BE2C (cell line): ENCODE results near the gene THOC6.

Source experiments
- DNase-seq: peaks from one replicate; pipeline ENCODE4 v3.0.0-alpha.2; 2020
- H3K27me3 ChIP-seq: fragments of 250-450 bp; sonication (Bioruptor Pico); 2 replicates; pipeline ENCODE4 v1.5.1; 2020; ENCODE audit warnings: mild to moderate bottlenecking
- H3K36me3 ChIP-seq: fragments of 250-450 bp; sonication (Bioruptor Pico); 2 replicates; pipeline ENCODE4 v1.5.1; 2020; ENCODE audit warnings: mild to moderate bottlenecking
- H3K4me1 ChIP-seq: fragments of 250-450 bp; sonication (Bioruptor Pico); 2 replicates; pipeline ENCODE4 v1.5.1; 2020
- H3K4me3 ChIP-seq: 2 replicates; pipeline ENCODE4 v1.5.1; 2011; ENCODE audit warnings: low read depth, low read length
- H3K9me3 ChIP-seq: fragments of 250-450 bp; sonication (Bioruptor Pico); 2 replicates; pipeline ENCODE4 v1.5.1; 2020
- CTCF ChIP-seq: IDR thresholded peaks from 2 replicates; pipeline ENCODE4 v1.5.1; 2012; ENCODE audit warnings: mild to moderate bottlenecking, low read depth, low read length

Gene THOC6

GRCh38 chr16:3012246-3012645, 11.6 kb upstream of the THOC6 start:
- no peak for TF ChIP-seq CTCF
- DNase-seq = no peak
- no peak overlapping the region for H3K4me3 ChIP-seq
- no peaks in the 10 kb centered on the region for H3K36me3 ChIP-seq
- no peaks in the 10 kb centered on the region for H3K9me3 ChIP-seq
- H3K4me1 ChIP-seq = no peaks in the 10 kb centered on the region
- peaks cover 10% of the 10 kb centered on the region; the same call in 1 of the 2 replicates for H3K27me3 ChIP-seq

- no peak for DNase-seq
These were observed 10.9 kb upstream of the THOC6 start, which contains the start of gene CLDN9 for GRCh38 chr16:3012828-3013420. Gene CLDN9, plus strand, starts transcription at chr16:3012923. Its CDS starts 440 bp downstream, at chr16:3013363.

GRCh38 chr16:3013491-3013951, 10.3 kb upstream of the THOC6 start:
- Histone ChIP-seq H3K4me3 (no peak overlapping the region), H3K27me3 (peaks cover 10% of the 10 kb centered on the region; the same call in 1 of the 2 replicates), H3K4me1 (peaks cover 1% of the 10 kb centered on the region; the same call in 1 of the 2 replicates), H3K36me3 (no peaks in the 10 kb centered on the region), H3K9me3 (no peaks in the 10 kb centered on the region)
- no peak for DNase-seq
- TF ChIP-seq CTCF = no peak

More at GRCh38 chr16:3012828-3013420, 10.9 kb upstream of the THOC6 start, which contains the start of gene CLDN9:
- Histone ChIP-seq H3K9me3 (no peaks in the 10 kb centered on the region), H3K27me3 (peaks cover 10% of the 10 kb centered on the region; the same call in 1 of the 2 replicates), H3K4me3 (no peak within 1 kb of the TSS), H3K36me3 (no peaks in the 10 kb centered on the region), H3K4me1 (no peaks in the 10 kb centered on the region)
- no peak for TF ChIP-seq CTCF

- no peak overlapping the region for H3K4me3 ChIP-seq
These were observed 9.7 kb upstream of the THOC6 start for GRCh38 chr16:3013998-3014690.

GRCh38 chr16:3014971-3015370, 8.9 kb upstream of the THOC6 start:
- Histone ChIP-seq H3K4me1 (peaks cover 2% of the 10 kb centered on the region), H3K36me3 (no peaks in the 10 kb centered on the region), H3K4me3 (no peak overlapping the region), H3K27me3 (peaks cover 10% of the 10 kb centered on the region; the same call in 1 of the 2 replicates), H3K9me3 (no peaks in the 10 kb centered on the region)
- no peak for DNase-seq
- TF ChIP-seq CTCF = no peak

More at GRCh38 chr16:3013998-3014690, 9.7 kb upstream of the THOC6 start:
- DNase-seq = no peak
- peaks cover 2% of the 10 kb centered on the region; the same call in 1 of the 2 replicates for H3K4me1 ChIP-seq
- H3K36me3 ChIP-seq = no peaks in the 10 kb centered on the region
- TF ChIP-seq CTCF = no peak
- H3K9me3 ChIP-seq = no peaks in the 10 kb centered on the region
- peaks cover 10% of the 10 kb centered on the region; the same call in 1 of the 2 replicates for H3K27me3 ChIP-seq
